Vagina (tissue), 2 donors: ENCODE results near the gene SCUBE1.

ENCODE experiments used
- POLR2A ChIP-seq, 2 donors: fragments of 450-650 bp; IDR thresholded peaks; one replicate each; pipeline ENCODE4 v1.6.1; 2017; ENCODE audit warnings: antibody characterized with exemption in 2 of 2, mild to moderate bottlenecking in 2 of 2, moderate library complexity in 2 of 2
- TF ChIP-seq, protein P1 (sequence below), 3 experiments: fragments of 450-650 bp in 2 of 3; fragments of 200-600 bp in 1 of 3; sonication (generic) in 1 of 3; IDR thresholded peaks; one replicate each; pipeline ENCODE4 v1.5.1; 2017 to 2019; ENCODE audit warnings: antibody characterized with exemption in 3 of 3, mild to moderate bottlenecking in 2 of 3, moderate library complexity in 2 of 3

DNA sequence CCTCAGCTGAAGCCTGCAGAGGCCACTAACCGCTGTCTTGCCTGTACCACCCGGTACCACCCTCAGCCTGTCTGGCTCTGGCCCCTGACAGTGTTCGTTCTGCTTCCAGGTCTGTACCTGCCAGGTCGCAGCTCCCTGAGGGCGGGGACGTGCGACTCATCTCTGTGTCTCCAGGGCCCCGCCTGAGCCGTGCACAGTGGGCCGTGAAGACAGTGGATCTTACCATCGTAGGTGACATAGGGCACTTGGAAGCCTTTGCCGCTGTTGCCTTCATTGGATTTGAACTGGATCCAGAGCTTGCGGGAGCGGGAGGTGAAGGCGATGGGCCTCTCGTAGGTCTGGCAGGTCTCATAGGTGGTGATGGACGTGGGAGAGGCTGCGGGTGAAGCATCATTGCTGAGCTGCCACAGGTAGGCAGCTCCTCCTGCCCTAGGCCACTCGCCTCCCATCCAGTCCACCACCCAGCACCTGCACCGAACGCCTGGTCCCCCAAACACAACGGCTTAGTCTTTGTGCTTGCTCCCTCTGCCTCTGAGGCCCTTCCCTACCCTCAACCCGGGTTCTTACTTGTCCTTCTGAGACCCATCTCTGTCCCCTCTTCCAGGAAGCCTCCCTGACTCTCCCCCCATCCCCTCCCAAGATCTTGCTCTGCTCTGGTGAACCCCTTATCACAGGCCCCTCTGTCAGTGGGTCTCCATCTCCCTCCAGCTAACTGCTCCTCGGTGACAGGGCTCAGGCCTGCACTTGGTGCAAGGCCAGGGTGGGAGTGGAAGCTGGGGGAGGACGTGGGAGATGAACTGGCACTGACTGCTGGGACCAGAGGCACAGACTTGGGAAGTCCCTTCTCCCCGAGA lies 135.1 kb downstream of the SCUBE1 start:
- TF ChIP-seq POLR2A (IDR thresholded peaks at IDR 0.05): no peak
- TF ChIP-seq, protein P1, sequence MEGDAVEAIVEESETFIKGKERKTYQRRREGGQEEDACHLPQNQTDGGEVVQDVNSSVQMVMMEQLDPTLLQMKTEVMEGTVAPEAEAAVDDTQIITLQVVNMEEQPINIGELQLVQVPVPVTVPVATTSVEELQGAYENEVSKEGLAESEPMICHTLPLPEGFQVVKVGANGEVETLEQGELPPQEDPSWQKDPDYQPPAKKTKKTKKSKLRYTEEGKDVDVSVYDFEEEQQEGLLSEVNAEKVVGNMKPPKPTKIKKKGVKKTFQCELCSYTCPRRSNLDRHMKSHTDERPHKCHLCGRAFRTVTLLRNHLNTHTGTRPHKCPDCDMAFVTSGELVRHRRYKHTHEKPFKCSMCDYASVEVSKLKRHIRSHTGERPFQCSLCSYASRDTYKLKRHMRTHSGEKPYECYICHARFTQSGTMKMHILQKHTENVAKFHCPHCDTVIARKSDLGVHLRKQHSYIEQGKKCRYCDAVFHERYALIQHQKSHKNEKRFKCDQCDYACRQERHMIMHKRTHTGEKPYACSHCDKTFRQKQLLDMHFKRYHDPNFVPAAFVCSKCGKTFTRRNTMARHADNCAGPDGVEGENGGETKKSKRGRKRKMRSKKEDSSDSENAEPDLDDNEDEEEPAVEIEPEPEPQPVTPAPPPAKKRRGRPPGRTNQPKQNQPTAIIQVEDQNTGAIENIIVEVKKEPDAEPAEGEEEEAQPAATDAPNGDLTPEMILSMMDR (IDR thresholded peaks at IDR 0.05): no peak
